ENCODE data around the gene NDRG3. TPM values are rescaled to one million over a fixed set of nuclear protein-coding genes. Genes with fewer than 3 reads are reported as not detected.

NDRG3 gene
- 24.7 and 25.6 TPM in 2 replicates for total RNA-seq
- long read RNA-seq, transcript NDRG3-201 (16 exons, 2,964 nt) = major isoform, 34 of 45 reads
- long read RNA-seq, partial matches to known transcripts = 5 of 45 reads
- long read RNA-seq, other reads (novel, unspliced or antisense) = 3 of 45 reads

- DNase-seq (ENCODE audit: low spot score, unreplicated experiment) = peak; percentile 82
- Mint-ChIP-seq H3K27me3 (no peaks in the 10 kb centered on the region), H3K9me3 (ENCODE audit: low read depth) (no peaks in the 10 kb centered on the region), H3K27ac (peak within 1 kb of the TSS; percentile 93), H3K4me3 (ENCODE audit: low read depth) (peak within 1 kb of the TSS; percentile 89), H3K4me1 (ENCODE audit: low read depth) (peaks cover 7% of the 10 kb centered on the region), H3K36me3 (ENCODE audit: insufficient read depth) (no peaks in the 10 kb centered on the region)
- TF ChIP-seq, protein P1, sequence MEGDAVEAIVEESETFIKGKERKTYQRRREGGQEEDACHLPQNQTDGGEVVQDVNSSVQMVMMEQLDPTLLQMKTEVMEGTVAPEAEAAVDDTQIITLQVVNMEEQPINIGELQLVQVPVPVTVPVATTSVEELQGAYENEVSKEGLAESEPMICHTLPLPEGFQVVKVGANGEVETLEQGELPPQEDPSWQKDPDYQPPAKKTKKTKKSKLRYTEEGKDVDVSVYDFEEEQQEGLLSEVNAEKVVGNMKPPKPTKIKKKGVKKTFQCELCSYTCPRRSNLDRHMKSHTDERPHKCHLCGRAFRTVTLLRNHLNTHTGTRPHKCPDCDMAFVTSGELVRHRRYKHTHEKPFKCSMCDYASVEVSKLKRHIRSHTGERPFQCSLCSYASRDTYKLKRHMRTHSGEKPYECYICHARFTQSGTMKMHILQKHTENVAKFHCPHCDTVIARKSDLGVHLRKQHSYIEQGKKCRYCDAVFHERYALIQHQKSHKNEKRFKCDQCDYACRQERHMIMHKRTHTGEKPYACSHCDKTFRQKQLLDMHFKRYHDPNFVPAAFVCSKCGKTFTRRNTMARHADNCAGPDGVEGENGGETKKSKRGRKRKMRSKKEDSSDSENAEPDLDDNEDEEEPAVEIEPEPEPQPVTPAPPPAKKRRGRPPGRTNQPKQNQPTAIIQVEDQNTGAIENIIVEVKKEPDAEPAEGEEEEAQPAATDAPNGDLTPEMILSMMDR (IDR thresholded peaks at IDR 0.05; ENCODE audit: unreplicated experiment) = peak; percentile 31
Observed at GRCh38 chr20:36745927-36746659, at the start of gene NDRG3. Gene NDRG3 (minus strand): TSS chr20:36746090. CDS start chr20:36721735, 24,355 bp downstream.

- H3K27ac Mint-ChIP-seq = no peak overlapping the region
- TF ChIP-seq, protein P1 (IDR thresholded peaks at IDR 0.05; ENCODE audit: unreplicated experiment) = no peak
- peaks cover 19% of the 10 kb centered on the region for H3K36me3 Mint-ChIP-seq (ENCODE audit: insufficient read depth)
- H3K4me3 Mint-ChIP-seq (ENCODE audit: low read depth) = no peak overlapping the region
- no peaks in the 10 kb centered on the region for H3K4me1 Mint-ChIP-seq (ENCODE audit: low read depth)
- no peak for DNase-seq (ENCODE audit: low spot score, unreplicated experiment)
- H3K27me3 Mint-ChIP-seq = no peaks in the 10 kb centered on the region
- no peaks in the 10 kb centered on the region for H3K9me3 Mint-ChIP-seq (ENCODE audit: low read depth)
Observed at GRCh38 chr20:36794116-36794474, 48.2 kb upstream of the NDRG3 start.

DNA sequence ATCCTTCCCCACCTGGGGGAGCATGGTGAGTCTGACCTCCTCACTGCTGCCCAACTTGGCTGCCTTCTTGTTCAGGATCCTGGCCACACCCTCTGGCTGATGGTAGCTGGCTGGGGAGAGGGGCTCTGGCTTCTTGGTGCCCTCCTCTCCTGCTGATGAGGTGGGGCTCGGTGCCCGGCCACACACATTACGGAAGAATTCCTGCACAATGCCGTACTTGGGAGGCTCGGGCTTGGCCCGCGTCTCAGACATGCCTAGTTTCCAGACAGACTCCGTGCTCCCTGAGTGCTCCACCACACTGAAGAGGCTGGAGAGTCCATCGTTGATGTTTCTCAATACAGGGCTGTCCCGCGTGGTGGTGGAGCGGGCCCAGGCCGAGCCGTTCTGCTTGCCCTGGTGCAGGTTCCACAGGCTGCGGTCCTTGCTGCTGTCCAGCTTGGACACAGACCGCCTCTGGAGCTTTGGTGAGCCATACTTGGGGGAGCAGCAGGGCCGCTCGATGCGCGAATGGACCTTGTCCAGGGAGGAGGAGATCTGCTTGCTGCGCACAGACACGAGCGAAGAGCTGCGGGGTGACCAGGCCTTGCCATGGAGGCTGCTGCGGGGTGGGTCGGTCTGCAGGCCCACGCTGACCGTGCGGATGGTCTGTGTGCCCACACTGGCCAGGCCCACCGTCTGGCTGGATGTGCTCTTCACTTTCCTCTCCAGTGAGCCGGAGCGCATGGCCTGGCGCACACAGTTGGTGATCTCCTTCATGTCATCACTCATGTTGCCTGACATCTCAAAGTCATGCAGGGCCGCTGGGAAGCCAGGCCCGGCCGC, 47.6 kb upstream of the NDRG3 start:
- no peaks in the 10 kb centered on the region for H3K9me3 Mint-ChIP-seq (ENCODE audit: low read depth)

GRCh38 chr20:36792422-36792821, 46.5 kb upstream of the NDRG3 start:
- no peak overlapping the region for H3K27ac Mint-ChIP-seq
- H3K27me3 Mint-ChIP-seq = no peaks in the 10 kb centered on the region
- no peaks in the 10 kb centered on the region for H3K9me3 Mint-ChIP-seq (ENCODE audit: low read depth)
- H3K4me1 Mint-ChIP-seq (ENCODE audit: low read depth) = no peaks in the 10 kb centered on the region
- TF ChIP-seq, protein P1 (IDR thresholded peaks at IDR 0.05; ENCODE audit: unreplicated experiment) = peak; percentile 21
- H3K4me3 Mint-ChIP-seq (ENCODE audit: low read depth) = no peak overlapping the region
- peaks cover 13% of the 10 kb centered on the region for H3K36me3 Mint-ChIP-seq (ENCODE audit: insufficient read depth)
- DNase-seq (ENCODE audit: low spot score, unreplicated experiment) = no peak

More for the DNA sequence above, 47.6 kb upstream of the NDRG3 start:
- H3K4me3 Mint-ChIP-seq (ENCODE audit: low read depth) = no peak overlapping the region
- H3K27ac Mint-ChIP-seq = no peak overlapping the region
- no peak for DNase-seq (ENCODE audit: low spot score, unreplicated experiment)
- H3K27me3 Mint-ChIP-seq = no peaks in the 10 kb centered on the region
- no peaks in the 10 kb centered on the region for H3K4me1 Mint-ChIP-seq (ENCODE audit: low read depth)
- peaks cover 17% of the 10 kb centered on the region for H3K36me3 Mint-ChIP-seq (ENCODE audit: insufficient read depth)
- TF ChIP-seq, protein P1 (IDR thresholded peaks at IDR 0.05; ENCODE audit: unreplicated experiment) = no peak

DNA sequence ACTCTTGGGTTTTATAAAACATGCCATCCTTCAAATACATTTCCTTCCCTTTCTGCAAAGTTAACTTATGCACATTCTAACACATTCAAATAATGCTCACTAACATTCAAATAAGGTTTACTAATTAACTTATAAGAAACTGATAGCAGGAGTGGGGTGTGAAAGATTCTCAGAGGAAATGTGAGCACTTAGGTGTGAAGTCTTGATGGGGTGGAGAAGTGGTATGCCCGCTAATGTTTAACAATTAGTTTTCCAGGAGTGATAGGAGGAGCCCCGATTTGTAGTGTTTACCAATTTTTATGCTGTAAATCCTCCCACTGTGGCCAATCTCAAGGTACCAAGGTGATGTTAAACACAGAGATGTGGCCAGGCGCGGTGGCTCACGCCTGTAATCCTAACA, 46.0 kb upstream of the NDRG3 start:
- H3K27ac Mint-ChIP-seq = no peak overlapping the region
- no peak for DNase-seq (ENCODE audit: low spot score, unreplicated experiment)
- H3K27me3 Mint-ChIP-seq = no peaks in the 10 kb centered on the region
- no peak overlapping the region for H3K4me3 Mint-ChIP-seq (ENCODE audit: low read depth)
- TF ChIP-seq, protein P1 (IDR thresholded peaks at IDR 0.05; ENCODE audit: unreplicated experiment) = no peak
- no peaks in the 10 kb centered on the region for H3K4me1 Mint-ChIP-seq (ENCODE audit: low read depth)
- no peaks in the 10 kb centered on the region for H3K9me3 Mint-ChIP-seq (ENCODE audit: low read depth)
- peaks cover 13% of the 10 kb centered on the region for H3K36me3 Mint-ChIP-seq (ENCODE audit: insufficient read depth)

Data from progenitor cell of endocrine pancreas (in vitro differentiated cells).